Testis (tissue), 2 donors: ENCODE results near the gene TLN1.

Experiments used
- CTCF ChIP-seq, 3 experiments: fragments of 450-650 bp in 2 of 3; fragments of 200-600 bp in 1 of 3; sonication (generic) in 1 of 3; IDR thresholded peaks; one replicate each; pipeline ENCODE4 v1.5.1; 2016 to 2019; ENCODE audit warnings: antibody characterized with exemption in 3 of 3, mild to moderate bottlenecking in 2 of 3, moderate library complexity in 1 of 3
- POLR2A ChIP-seq: fragments of 450-650 bp; IDR thresholded peaks from one replicate; pipeline ENCODE4 v1.6.1; 2017; ENCODE audit warnings: antibody characterized with exemption, mild to moderate bottlenecking, moderate library complexity

GRCh38 chr9:35658137-35658967 is 73.6 kb downstream of the TLN1 start, which contains the start of gene CCDC107:
- TF ChIP-seq CTCF (IDR thresholded peaks at IDR 0.05) (peak; percentile 30 to 67 (median 54)), POLR2A (peak; percentile 86)
